ENCODE data around the gene FMN2.
"Not testable (repeated sequence)": the region's sequence is repeated elsewhere in the genome, so short reads cannot be mapped to it uniquely, and the experiment has no call there.

Gene FMN2

GRCh38 chr1:240148333-240148732, 56.6 kb downstream of the FMN2 start:
- Mint-ChIP-seq H3K27ac (no peak overlapping the region), H3K4me3 (no peak overlapping the region), H3K9me3 (no peaks in the 10 kb centered on the region), H3K4me1 (no peaks in the 10 kb centered on the region), H3K36me3 (no peaks in the 10 kb centered on the region), H3K27me3 (no peaks in the 10 kb centered on the region)

GRCh38 chr1:240149484-240150094, 57.9 kb downstream of the FMN2 start:
- Mint-ChIP-seq H3K9me3 (no peaks in the 10 kb centered on the region), H3K27me3 (no peaks in the 10 kb centered on the region)

GRCh38 chr1:240151136-240151735, 59.6 kb downstream of the FMN2 start:
- no peaks in the 10 kb centered on the region for H3K9me3 Mint-ChIP-seq
- H3K36me3 Mint-ChIP-seq = no peaks in the 10 kb centered on the region
- H3K27me3 Mint-ChIP-seq = no peaks in the 10 kb centered on the region
- H3K4me3 Mint-ChIP-seq = no peak overlapping the region
- no peak overlapping the region for H3K27ac Mint-ChIP-seq
- H3K4me1 Mint-ChIP-seq = no peaks in the 10 kb centered on the region

More at GRCh38 chr1:240149484-240150094, 57.9 kb downstream of the FMN2 start:
- Mint-ChIP-seq H3K4me1 (no peaks in the 10 kb centered on the region), H3K27ac (no peak overlapping the region), H3K36me3 (no peaks in the 10 kb centered on the region), H3K4me3 (no peak overlapping the region)

GRCh38 chr1:240152611-240153297, 61.1 kb downstream of the FMN2 start:
- H3K27ac Mint-ChIP-seq = no peak overlapping the region
- H3K4me3 Mint-ChIP-seq = no peak overlapping the region
- H3K36me3 Mint-ChIP-seq = no peaks in the 10 kb centered on the region
- no peaks in the 10 kb centered on the region for H3K27me3 Mint-ChIP-seq
- no peaks in the 10 kb centered on the region for H3K4me1 Mint-ChIP-seq
- H3K9me3 Mint-ChIP-seq = no peaks in the 10 kb centered on the region

GRCh38 chr1:240155605-240156004, 63.9 kb downstream of the FMN2 start:
- Mint-ChIP-seq H3K4me3 (no peak overlapping the region), H3K27me3 (no peaks in the 10 kb centered on the region), H3K36me3 (no peaks in the 10 kb centered on the region), H3K27ac (no peak overlapping the region), H3K4me1 (no peaks in the 10 kb centered on the region), H3K9me3 (no peaks in the 10 kb centered on the region)

GRCh38 chr1:240164742-240165141, 73.1 kb downstream of the FMN2 start:
- H3K27ac Mint-ChIP-seq = no peak overlapping the region
- H3K4me1 Mint-ChIP-seq = no peaks in the 10 kb centered on the region
- H3K27me3 Mint-ChIP-seq = no peaks in the 10 kb centered on the region
- H3K4me3 Mint-ChIP-seq = no peak overlapping the region
- no peaks in the 10 kb centered on the region for H3K36me3 Mint-ChIP-seq
- H3K9me3 Mint-ChIP-seq = peaks cover 15% of the 10 kb centered on the region

- Mint-ChIP-seq H3K36me3 (no peaks in the 10 kb centered on the region), H3K9me3 (peaks cover 5% of the 10 kb centered on the region), H3K27ac (no peak overlapping the region), H3K4me3 (no peak overlapping the region), H3K27me3 (no peaks in the 10 kb centered on the region), H3K4me1 (no peaks in the 10 kb centered on the region)
These were observed 77.5 kb downstream of the FMN2 start for GRCh38 chr1:240169188-240169587.

- Mint-ChIP-seq H3K27me3 (peaks cover 1% of the 10 kb centered on the region), H3K4me1 (no peaks in the 10 kb centered on the region), H3K4me3 (no peak overlapping the region), H3K36me3 (no peaks in the 10 kb centered on the region), H3K9me3 (no peaks in the 10 kb centered on the region), H3K27ac (no peak overlapping the region)
These were observed 78.6 kb downstream of the FMN2 start for GRCh38 chr1:240170266-240170665.

- no peaks in the 10 kb centered on the region for H3K4me1 Mint-ChIP-seq
- H3K27me3 Mint-ChIP-seq = peaks cover 1% of the 10 kb centered on the region
- no peaks in the 10 kb centered on the region for H3K36me3 Mint-ChIP-seq
- no peak overlapping the region for H3K27ac Mint-ChIP-seq
- no peaks in the 10 kb centered on the region for H3K9me3 Mint-ChIP-seq
- no peak overlapping the region for H3K4me3 Mint-ChIP-seq
These were observed 79.1 kb downstream of the FMN2 start for GRCh38 chr1:240170806-240171205.

GRCh38 chr1:240171907-240172306, 80.2 kb downstream of the FMN2 start:
- Mint-ChIP-seq H3K9me3 (no peaks in the 10 kb centered on the region), H3K27me3 (peaks cover 2% of the 10 kb centered on the region), H3K27ac (no peak overlapping the region), H3K36me3 (no peaks in the 10 kb centered on the region), H3K4me1 (no peaks in the 10 kb centered on the region), H3K4me3 (no peak overlapping the region)

GRCh38 chr1:240173836-240174235, 82.2 kb downstream of the FMN2 start:
- H3K9me3 Mint-ChIP-seq = no peaks in the 10 kb centered on the region
- H3K36me3 Mint-ChIP-seq = no peaks in the 10 kb centered on the region
- H3K4me1 Mint-ChIP-seq = no peaks in the 10 kb centered on the region

GRCh38 chr1:240174734-240175133, 83.1 kb downstream of the FMN2 start:
- Mint-ChIP-seq H3K36me3 (no peaks in the 10 kb centered on the region), H3K27me3 (peaks cover 4% of the 10 kb centered on the region), H3K9me3 (no peaks in the 10 kb centered on the region), H3K27ac (no peak overlapping the region), H3K4me3 (no peak overlapping the region), H3K4me1 (no peaks in the 10 kb centered on the region)

More at GRCh38 chr1:240173836-240174235, 82.2 kb downstream of the FMN2 start:
- Mint-ChIP-seq H3K4me3 (no peak overlapping the region), H3K27ac (no peak overlapping the region), H3K27me3 (peaks cover 4% of the 10 kb centered on the region)

GRCh38 chr1:240178366-240178765, 86.7 kb downstream of the FMN2 start:
- Mint-ChIP-seq H3K27ac (no peak overlapping the region), H3K4me1 (no peaks in the 10 kb centered on the region), H3K4me3 (no peak overlapping the region), H3K36me3 (no peaks in the 10 kb centered on the region), H3K9me3 (no peaks in the 10 kb centered on the region), H3K27me3 (peaks cover 4% of the 10 kb centered on the region)

GRCh38 chr1:240184682-240185081, 93.0 kb downstream of the FMN2 start:
- not testable (repeated sequence) for H3K27ac Mint-ChIP-seq, H3K9me3 Mint-ChIP-seq, H3K36me3 Mint-ChIP-seq, H3K4me1 Mint-ChIP-seq, H3K4me3 Mint-ChIP-seq
- peaks cover 23% of the 10 kb centered on the region for H3K27me3 Mint-ChIP-seq

- no peaks in the 10 kb centered on the region for H3K36me3 Mint-ChIP-seq
- no peak overlapping the region for H3K4me3 Mint-ChIP-seq
- peaks cover 24% of the 10 kb centered on the region for H3K27me3 Mint-ChIP-seq
- H3K4me1 Mint-ChIP-seq = peaks cover 3% of the 10 kb centered on the region
- no peak overlapping the region for H3K27ac Mint-ChIP-seq
- no peaks in the 10 kb centered on the region for H3K9me3 Mint-ChIP-seq
These were observed 96.5 kb downstream of the FMN2 start for GRCh38 chr1:240188139-240188538.

GRCh38 chr1:240189386-240189989, 97.8 kb downstream of the FMN2 start:
- H3K27me3 Mint-ChIP-seq = peaks cover 25% of the 10 kb centered on the region
- H3K36me3 Mint-ChIP-seq = no peaks in the 10 kb centered on the region
- H3K4me1 Mint-ChIP-seq = peaks cover 3% of the 10 kb centered on the region
- H3K9me3 Mint-ChIP-seq = no peaks in the 10 kb centered on the region
- no peak overlapping the region for H3K27ac Mint-ChIP-seq
- H3K4me3 Mint-ChIP-seq = no peak overlapping the region
